HG02943 (cell line): ENCODE results near the gene TCL1A.
A peak's percentile ranks its signal among the peaks of the same experiment; 100 is the strongest.

Source experiments
- ATAC-seq: cut with Tn5 transposase; IDR thresholded peaks from one replicate; pipeline ENCODE4 v1.9.1; 2021; ENCODE audit warnings: mild to moderate bottlenecking, low read depth, moderate library complexity; ENCODE audit not compliant: unreplicated experiment

The TCL1A gene

DNA sequence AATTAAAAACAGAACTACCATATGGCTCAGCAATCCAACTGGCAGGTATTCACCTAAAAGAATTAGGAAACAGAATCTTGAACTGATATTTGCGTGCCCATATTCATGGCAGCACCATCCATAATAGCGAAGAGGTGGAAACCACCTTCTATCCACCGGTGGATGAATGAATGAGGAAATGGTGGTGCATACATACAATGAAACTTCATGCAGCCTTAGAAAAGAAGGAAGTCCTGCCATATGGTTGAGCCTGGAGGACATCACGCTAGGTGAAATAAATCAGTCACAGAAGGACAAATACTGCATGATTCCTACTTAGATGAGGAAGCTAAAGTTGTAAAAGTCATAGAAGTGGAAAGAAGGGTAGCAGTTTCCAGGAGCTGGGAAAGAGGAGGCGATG is 6.6 kb downstream of the TCL1A start:
- no peak for ATAC-seq

DNA sequence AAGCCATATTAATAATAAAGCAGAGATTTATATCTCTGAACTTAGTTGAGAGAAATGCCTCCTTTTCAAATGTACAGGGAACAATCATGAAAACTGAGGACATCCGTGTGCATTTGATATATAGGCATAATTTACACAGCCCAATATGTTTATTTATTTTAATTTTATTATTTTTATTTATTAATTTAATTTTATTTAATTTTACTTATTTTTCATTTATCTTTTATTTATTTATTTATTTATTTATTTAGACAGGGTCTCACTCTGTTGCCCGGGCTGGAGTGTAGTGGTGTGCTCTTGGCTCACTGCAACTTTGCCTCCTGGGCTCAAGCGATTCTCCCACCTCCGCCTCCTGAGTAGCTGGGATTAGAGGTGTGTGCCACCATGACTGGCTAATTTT is 8.4 kb downstream of the TCL1A start:
- ATAC-seq, result no peak

DNA sequence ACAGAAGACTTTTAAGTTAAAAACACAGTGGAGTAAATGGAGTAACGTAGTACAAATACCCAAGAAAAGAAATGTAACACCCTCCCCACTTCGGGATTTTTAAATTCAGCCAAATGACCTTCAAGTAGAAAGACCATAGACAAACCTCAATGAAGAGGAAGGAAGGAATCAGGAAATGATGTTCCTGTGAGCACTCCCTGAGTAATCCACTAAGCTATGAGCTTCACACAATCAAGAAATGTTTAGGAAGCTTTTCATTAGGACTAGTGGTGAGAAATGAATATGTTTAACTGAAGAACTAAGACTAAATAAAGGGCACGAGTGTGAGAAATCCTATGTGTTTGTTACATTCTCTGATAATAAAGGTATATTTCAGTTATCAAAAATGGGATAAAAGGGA is 10.1 kb downstream of the TCL1A start:
- ATAC-seq, result no peak

DNA sequence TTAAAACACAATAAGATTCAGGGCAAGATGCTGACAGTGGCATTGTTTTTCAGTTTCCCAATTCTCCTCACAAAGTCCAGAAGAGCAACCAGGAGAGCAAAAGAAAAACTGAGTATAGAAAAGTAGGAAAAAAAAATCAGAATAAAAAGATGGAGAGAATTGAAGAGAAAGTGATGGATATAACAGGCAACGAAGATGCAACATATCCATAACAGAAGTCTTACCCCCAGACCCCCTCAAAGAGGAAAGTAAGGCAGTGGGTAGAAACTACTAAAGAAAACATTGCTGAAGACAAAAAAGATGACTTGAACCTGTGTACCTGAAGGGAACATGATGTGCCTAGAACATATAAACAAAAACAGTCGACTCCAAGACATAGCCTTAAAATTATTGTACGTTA is 10.6 kb downstream of the TCL1A start:
- ATAC-seq, result no peak

DNA sequence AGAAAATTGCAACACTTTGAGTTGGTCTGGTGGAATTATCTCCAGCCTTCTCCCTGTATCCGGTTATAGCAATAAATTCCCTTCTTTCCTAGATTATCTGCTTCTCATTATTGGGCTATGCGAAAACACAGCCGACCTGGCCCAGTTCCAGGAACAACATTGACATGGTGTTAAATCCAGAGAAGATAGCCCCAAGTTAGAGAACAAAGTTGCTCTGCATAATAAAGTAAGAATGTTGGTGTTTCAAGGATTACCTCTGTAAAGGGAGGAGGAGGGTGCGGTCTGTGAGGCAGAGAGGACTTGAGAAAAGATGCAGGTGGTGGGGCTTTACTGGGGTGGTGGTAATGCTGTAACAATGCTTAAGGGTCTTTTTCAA is 12.1 kb downstream of the TCL1A start:
- no peak for ATAC-seq

DNA sequence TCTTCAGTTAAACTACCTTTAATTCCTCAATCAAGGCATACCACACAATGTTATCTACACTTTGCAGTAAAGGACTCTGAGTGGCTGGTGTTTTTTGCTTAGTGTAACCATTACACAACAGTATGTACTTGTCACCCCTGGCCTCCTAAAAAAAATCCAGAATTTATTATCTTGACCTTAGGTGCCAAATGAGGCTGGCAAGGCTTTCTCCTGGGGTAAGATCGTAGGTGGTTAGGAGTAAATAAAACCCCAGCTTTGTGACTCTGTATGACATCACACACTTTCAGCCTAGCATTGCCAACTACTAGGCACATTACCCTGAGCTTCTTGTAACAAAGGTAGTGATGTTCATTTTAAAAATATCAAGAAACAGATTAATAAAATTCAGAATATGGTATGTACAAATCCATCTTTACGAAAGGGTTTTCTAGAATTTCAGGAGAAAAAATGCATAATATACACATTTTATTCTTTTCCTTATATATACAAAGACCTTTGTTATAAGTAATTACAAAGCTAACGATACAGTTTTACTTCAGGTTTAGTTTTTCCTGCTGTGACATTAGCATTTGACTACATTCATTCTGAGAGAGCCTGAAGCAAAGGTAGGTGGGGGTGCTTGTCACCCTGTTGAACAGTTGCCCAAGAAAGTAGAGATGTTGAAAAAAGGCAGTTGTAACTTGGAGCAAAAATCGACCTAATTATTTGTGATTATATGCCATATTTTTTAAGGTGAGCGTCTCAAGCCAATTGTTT is 13.5 kb downstream of the TCL1A start:
- ATAC-seq, result no peak

DNA sequence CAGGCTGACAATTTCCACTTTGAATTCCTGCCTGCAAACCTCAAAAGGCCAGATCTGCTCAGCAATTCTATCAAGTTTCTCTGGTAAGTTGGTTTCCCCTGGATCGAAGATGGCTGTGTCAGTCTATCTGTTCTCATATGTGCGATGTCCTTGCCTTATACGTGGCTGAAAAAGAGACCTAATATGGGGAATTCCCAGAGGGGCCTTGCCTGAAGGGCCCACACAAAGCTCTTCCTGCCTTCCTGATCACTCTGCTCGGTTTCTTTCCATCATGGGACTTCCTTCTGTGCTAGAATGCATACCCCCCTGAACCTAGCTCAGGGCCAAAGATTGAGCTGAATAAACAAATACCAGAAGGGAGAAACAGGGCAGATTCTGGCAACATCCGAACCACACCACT is 14.5 kb downstream of the TCL1A start:
- ATAC-seq, result no peak

DNA sequence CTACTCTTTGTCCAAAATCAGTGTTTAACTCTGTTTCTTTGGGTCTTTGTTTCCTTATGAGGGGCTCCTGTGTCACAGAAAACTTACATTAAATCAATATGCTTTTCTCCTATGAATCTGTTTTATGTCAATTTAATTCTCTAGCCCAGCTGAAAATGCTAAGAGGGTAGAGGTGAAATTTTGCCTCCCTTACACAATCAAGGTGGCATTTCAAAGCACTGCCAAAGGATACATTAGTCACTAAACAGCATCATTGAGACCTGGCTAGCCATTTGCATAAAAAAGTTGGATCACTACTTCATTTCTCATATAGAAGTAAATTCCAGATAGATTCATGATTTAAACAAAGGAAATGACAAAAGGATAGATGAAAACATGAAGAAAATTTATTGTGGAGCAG is 15.6 kb downstream of the TCL1A start:
- no peak for ATAC-seq

DNA sequence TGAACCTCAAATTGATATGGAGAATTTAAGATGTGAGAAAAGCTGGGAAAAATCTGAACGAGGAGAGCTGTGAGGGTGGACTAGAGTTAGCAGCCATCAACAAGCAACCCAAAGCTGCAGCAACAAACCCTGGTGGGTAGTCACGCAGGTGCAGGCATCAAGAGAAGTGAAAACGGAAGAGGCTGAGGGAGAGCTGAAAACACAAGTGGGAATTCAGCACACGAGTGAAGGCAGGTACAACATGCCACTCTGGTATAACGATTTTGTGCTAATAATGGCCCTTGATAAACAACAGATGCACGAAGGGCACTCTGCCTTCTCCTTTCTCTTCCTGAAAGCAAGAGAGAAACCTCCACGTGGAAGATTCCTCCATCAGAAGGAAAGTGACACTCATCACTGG is 16.2 kb downstream of the TCL1A start:
- ATAC-seq, result peak; percentile 41

DNA sequence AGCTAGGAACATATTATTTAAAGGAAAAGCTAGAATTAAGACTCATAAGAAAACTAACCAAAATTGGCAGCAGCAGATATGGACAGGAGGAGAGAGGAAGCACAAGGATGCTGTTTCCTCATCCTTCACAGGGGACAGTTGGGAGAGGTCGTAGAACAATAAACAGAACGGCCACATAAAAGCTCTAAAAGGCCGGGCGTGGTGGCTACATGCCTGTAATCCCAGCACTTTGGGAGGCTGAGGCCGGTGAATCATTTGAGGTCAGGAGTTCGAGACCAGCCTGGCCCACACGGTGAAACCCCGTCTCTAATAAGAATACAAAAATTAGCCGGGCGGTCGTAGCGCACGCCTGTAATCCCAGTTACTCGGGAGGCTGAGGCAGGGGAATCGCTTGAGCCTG is 17.2 kb downstream of the TCL1A start:
- ATAC-seq, result no peak

DNA sequence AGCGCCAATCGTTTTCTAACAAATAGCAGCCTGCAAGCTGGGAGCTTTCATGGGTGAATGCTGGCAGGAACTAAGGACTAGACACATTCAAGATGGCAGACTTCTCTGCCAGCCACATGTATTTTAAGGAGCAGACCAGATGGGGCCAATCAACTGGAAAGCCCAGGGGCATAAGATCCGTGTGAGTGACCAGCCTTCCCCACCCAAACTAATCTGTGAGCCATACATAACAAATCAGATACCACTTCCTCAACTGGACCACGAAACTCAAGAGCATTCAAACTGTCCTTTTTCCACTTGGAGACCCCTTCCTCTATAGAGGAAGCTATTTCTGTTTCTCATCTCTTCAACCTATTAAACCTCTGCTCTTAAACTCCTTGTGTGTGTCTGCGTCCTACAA is 18.0 kb downstream of the TCL1A start:
- ATAC-seq, result no peak

DNA sequence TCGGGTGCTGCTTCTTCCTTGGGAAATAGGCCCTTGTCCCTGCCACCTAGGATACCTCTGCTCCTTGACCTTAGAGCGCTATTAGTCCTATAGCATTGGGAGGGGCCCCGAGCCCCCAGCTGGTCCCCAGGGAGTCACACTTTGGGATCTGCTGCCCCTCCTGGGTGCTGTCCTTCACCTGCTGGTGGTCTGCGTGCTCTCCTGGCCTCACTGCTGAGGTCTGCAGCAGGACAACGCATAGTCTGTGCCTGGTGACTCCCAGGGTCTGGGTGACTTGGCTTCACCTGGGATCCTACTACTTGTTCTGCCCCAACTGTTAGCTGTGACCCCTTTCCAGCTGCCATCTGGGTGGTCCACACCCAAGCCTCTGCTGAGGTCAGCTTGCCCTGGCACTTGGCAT is 18.9 kb downstream of the TCL1A start:
- no peak for ATAC-seq

DNA sequence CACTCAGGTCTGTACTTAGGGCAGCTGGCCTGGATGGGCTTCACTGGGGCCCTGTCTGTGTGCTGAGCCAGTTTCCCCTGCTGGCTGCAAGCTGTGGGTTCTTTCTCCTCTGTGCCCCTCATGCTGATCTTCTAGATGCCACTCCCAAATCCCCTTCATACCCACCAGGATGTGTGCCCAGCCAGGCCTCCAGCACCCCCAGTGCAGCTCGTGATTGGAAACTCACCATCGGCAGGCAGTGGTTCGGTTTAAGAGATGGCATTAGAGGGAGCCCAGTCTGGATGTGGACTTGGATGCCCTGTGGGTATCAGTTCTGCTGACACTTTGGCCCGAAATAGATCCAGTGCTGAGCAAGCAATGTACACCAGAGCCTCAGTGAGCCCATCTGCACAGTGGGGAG is 21.8 kb downstream of the TCL1A start:
- no peak for ATAC-seq

DNA sequence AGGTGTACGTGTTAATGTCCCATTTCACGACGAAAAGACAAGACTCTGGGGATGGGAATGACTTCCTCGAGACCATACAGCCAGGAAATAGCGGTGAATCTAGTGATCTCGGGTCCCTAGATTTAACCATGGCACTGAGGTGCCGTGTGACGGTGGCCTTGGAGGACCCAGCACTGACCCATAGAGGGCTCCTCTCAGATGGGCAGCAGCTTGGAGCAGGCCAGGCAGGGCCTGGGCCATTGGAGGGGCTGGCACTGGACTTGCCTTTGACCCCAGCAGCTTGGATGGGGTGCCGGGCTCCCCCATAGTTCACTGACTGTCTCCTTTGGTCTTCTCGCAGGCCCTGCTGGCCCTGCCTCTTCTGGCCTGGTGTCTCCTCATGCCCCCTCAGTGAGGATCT is 22.3 kb downstream of the TCL1A start:
- no peak for ATAC-seq

DNA sequence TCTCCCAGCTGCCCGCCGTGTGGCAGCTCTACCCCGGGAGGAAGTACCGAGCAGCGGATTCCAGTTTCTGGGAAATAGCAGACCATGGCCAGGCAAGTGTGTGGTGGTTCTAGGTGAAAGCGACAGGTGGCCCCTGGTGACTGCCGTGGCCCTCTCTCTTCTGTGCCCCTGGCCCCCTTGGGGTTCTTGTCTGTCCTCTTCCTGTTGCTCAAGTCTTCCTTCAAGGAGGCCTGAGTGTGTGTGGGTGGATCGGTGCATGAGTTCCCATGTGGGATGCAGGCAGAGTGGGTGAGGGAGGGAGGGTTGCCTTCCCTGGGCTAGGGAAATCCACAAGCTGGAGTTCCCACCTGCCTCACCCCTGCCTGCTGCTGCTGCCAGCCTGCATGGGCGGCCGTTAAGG is 23.1 kb downstream of the TCL1A start:
- ATAC-seq, result no peak

DNA sequence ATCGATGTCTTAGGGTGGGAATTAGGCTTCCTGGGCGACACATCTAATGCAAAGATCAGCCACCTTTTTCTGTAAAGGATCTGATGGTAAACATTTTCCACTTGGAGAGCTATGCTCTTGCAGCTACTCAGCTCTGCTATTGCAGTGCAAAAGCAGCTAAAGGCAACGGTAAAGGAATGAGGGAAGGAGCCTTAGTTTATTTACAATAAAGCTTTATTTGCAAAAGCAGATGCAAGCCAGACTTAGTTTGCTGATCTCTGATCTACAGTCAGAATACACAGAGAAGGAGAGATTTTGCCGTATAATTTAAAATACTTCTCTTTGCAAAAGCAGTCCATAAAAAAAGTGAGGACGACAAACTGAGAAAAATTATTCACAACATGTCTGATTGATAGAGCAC is 24.5 kb downstream of the TCL1A start:
- ATAC-seq, result no peak

DNA sequence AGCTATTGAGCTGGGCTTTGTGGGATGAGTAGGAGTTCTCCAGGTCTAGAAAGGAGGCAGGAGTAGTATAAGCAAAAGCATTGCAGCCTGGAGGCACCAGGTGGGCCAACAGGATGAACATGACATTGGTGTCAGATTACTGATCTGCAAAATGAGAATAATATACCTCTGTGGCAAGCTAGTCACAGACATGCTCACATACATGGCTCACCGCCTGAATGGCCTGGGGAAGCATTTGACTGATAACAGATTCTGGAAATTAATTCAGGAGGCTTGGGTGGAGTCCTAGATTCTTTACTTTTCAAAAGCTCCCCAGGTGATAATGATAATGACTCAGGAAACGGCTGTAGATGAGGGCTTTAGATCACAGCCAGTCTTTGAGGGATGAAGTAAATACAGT is 27.0 kb downstream of the TCL1A start:
- no peak for ATAC-seq

DNA sequence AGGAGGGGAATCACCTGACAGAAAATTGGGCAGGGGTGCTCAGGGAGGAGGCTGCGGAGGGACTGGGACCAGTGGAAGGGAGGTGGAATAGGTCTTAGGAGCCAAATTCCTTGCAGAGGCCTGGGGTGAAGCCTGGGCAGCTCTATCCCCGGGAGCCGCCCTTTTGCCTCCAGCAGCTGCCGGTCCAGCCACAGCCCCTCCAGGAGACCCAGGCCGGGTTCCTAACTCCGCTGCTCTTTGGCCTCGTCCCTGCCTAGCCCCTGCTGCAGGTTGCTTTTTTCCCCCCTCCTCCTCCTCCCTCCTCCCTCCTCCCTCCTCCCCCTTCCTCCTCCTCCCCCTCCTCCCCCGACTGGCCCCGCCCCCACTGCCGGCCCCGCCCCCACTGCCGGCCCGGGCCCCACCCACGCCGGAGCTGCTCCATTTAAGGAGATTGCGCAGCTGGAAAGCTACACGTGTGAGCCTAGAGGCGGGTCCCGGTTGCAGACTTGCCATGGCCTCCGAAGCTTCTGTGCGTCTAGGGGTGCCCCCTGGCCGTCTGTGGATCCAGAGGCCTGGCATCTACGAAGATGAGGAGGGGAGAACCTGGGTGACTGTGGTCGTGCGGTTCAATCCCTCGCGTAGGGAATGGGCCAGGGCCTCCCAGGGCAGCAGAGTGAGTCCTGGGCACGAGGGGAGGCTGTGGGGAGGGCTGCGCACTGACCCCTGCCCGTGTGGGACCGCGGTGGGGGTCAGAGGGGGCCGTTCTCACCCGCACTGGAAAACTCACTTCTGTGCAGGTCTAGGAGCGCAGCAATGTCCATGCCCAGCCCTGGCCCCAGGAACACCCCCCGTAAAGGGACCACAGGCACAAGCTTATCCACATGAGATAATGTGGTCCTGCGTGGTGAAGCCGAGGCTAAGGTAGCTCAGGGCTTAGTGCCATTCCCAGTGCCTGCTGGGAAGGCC is 27.7 kb downstream of the TCL1A start, which contains the start of gene TCL1B:
TSS of gene TCL1B (plus strand) at position 449 of the 945 bp plus-strand sequence. CDS start at position 491, 42 bp downstream.
- ATAC-seq, result no peak

DNA sequence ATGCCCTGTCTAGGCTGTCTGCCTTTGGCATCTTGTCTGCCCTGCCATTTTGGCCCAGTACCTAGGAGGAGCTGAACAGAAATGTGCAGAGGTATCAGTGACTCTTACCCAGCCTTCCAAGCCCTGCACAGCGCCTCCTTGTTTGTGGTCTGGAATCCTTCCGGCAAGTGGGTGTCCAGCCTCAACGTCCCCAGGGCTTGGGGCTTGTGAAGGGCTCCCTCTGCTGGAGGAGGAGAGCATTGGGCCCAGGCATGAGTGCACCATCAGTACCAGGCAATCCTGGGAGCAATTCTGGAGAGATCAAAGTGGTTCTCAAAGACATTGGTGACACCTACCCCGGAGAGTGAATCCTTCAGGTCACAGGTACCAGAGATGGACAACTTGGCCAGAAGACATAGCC is 30.1 kb downstream of the TCL1A start:
- ATAC-seq, result no peak

DNA sequence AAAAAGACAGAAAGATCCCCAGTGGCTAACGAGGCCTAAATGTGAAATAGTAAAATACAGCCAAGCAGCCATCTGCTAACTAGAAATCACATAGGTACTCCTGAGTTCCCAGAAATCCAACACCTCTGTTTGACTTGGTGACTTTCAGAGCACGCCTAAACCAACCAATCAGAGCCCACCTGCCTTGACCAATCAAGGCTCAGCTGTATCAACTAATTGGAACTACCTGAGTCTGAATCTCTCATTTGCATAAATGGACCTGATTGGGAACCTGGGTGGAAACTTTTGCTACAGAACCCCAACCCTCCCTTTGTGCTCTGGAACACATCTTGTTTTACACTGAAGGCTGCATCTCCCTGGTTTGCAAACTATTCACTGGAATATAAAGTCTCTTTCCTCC is 32.8 kb downstream of the TCL1A start:
- ATAC-seq, result no peak

DNA sequence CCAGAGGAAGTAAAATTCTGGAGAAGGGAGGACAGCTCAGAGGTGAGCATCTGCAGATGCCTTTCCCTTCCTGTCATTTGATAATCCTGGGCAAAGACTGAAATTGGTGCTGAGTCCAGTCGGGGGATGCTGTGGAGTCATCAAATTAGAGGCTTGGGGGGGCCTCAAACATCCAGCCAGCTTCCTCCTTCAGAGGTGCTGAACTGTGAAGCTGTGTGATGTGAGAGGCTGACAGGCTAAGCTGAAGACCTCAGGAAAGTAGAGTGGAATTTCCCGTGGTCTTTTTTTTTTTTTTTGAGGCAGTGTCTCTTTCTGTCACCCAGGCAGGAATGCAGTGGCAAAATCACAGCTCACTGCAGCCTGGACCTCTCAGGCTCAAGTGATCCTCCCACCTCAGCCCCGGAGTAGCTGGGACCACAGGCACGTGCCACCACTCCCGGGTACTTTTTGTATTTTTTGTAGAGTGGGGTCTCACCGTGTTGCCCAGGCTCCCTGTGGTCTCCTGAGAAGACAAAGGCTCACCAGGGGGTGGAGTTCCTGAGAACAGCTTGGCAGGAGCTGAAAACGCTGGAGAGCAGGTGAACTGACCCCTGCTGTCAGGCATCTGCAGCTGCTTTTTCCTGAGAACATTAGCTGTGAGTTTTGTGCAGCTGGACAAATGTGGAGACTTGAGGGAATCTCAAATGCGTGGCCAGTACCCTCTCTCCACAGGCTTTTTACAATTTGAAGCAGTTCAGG is 33.8 kb downstream of the TCL1A start:
- no peak for ATAC-seq
